Measurements from ENCODE around the gene UBN2.

Gene UBN2

GRCh38 chr7:139297795-139298194, 66.8 kb downstream of the UBN2 start (continued):
- TF ChIP-seq ZNF174 (tag by site-specific recombination; IDR thresholded peaks at IDR 0.05) (no peak), ZBTB6 (tag by site-specific recombination; IDR thresholded peaks at IDR 0.05) (no peak), ZNF629 (tag by site-specific recombination; IDR thresholded peaks at IDR 0.05) (no peak), PATZ1 (tag by site-specific recombination; IDR thresholded peaks at IDR 0.05) (no peak)

- POLR2A ChIA-PET = no interaction called here
- Histone ChIP-seq H3K4me1 (ENCODE audit: control insufficient read depth, insufficient read depth, low read length) (no peaks in the 10 kb centered on the region), H3K9me3 (ENCODE audit: control insufficient read depth, insufficient read depth, low read depth, low read length) (no peaks in the 10 kb centered on the region), H3K4me3 (ENCODE audit: low read depth, low read length) (no peak overlapping the region), H3K36me3 (ENCODE audit: control insufficient read depth in 2 of 2, insufficient read depth in 1 of 2, low read length in 2 of 2) (peaks cover 0 to 17% of the 10 kb centered on the region in 2 experiments; a peak in 1 of 3 replicates), H3K27ac (ENCODE audit: extremely low read depth, low read depth, low read length) (no peak overlapping the region)
- TF ChIP-seq HOXA7 (CRISPR knock-in tag; IDR thresholded peaks at IDR 0.05; ENCODE audit: borderline replicate concordance) = no peak
- TF ChIP-seq ZBTB48 (tag by site-specific recombination; IDR thresholded peaks at IDR 0.05) = no peak
- no peak for TF ChIP-seq ZNF529 (tag by site-specific recombination; IDR thresholded peaks at IDR 0.05; ENCODE audit: insufficient replicate concordance)
- no peak for TF ChIP-seq ZNF18 (tag by site-specific recombination; IDR thresholded peaks at IDR 0.05)
- TF ChIP-seq ZNF701 (tag by site-specific recombination; IDR thresholded peaks at IDR 0.05) = no peak
- no peak for TF ChIP-seq HOXD13 (CRISPR knock-in tag; IDR thresholded peaks at IDR 0.05; ENCODE audit: borderline replicate concordance)
- no peak for TF ChIP-seq SALL2 (tag by site-specific recombination; IDR thresholded peaks at IDR 0.05; ENCODE audit: borderline replicate concordance)
- no peak for TF ChIP-seq PRDM1 (tag by site-specific recombination; IDR thresholded peaks at IDR 0.05)
- TF ChIP-seq ZNF677 (tag by site-specific recombination; IDR thresholded peaks at IDR 0.05) = no peak
- TF ChIP-seq ZNF837 (tag by site-specific recombination; IDR thresholded peaks at IDR 0.05) = no peak
- TF ChIP-seq ZNF658 (tag by site-specific recombination; IDR thresholded peaks at IDR 0.05) = no peak
- TF ChIP-seq ZSCAN30 (tag by site-specific recombination; IDR thresholded peaks at IDR 0.05) = no peak
- no peak for TF ChIP-seq ZNF416 (tag by site-specific recombination; IDR thresholded peaks at IDR 0.05)
- no peak for TF ChIP-seq ZNF433 (tag by site-specific recombination; IDR thresholded peaks at IDR 0.05; ENCODE audit: low read depth)
- no peak for TF ChIP-seq ZNF37A (tag by site-specific recombination; IDR thresholded peaks at IDR 0.05)
- TF ChIP-seq ZNF549 (tag by site-specific recombination; IDR thresholded peaks at IDR 0.05) = no peak
- CTCF ChIA-PET = no interaction called here
Measured at GRCh38 chr7:139299296-139299695, 68.3 kb downstream of the UBN2 start.

- Histone ChIP-seq H3K27ac (ENCODE audit: extremely low read depth, low read depth, low read length) (no peak overlapping the region), H3K9me3 (ENCODE audit: control insufficient read depth, insufficient read depth, low read depth, low read length) (no peaks in the 10 kb centered on the region), H3K4me1 (ENCODE audit: control insufficient read depth, insufficient read depth, low read length) (no peaks in the 10 kb centered on the region), H3K4me3 (ENCODE audit: low read depth, low read length) (no peak overlapping the region), H3K36me3 (ENCODE audit: control insufficient read depth in 2 of 2, insufficient read depth in 1 of 2, low read length in 2 of 2) (peaks cover 0 to 17% of the 10 kb centered on the region in 2 experiments; a peak in 1 of 3 replicates)
- CTCF ChIA-PET = no interaction called here
- POLR2A ChIA-PET = no interaction called here
- TF ChIP-seq ZNF248 (tag by site-specific recombination; IDR thresholded peaks at IDR 0.05) = no peak
- TF ChIP-seq ZNF391 (tag by site-specific recombination; IDR thresholded peaks at IDR 0.05; ENCODE audit: borderline replicate concordance, low read depth) = no peak
- no peak for TF ChIP-seq PATZ1 (tag by site-specific recombination; IDR thresholded peaks at IDR 0.05)
- TF ChIP-seq ZBTB48 (tag by site-specific recombination; IDR thresholded peaks at IDR 0.05) = no peak
- TF ChIP-seq REST (tag by site-specific recombination; IDR thresholded peaks at IDR 0.05) = no peak
Measured at GRCh38 chr7:139300390-139300789, 69.4 kb downstream of the UBN2 start.
